ENCODE measurements around the gene CD8B. TPM values are rescaled to one million over a fixed set of nuclear protein-coding genes. Genes with fewer than 3 reads are reported as not detected.
"Not testable (repeated sequence)": the region's sequence is repeated elsewhere in the genome, so short reads cannot be mapped to it uniquely, and the experiment has no call there.

Gene CD8B
- total RNA-seq, 1 experiment from 2014 or later: not detected

GRCh38 chr2:86861175-86861574 lies 511 bp downstream of the CD8B start:
- H3K4me1 Mint-ChIP-seq (ENCODE audit: low read depth, unreplicated experiment); H3K27me3 Mint-ChIP-seq (ENCODE audit: unreplicated experiment); intact Hi-C loops (cut with micrococcal nuclease; ENCODE audit: unreplicated experiment); H3K27ac Mint-ChIP-seq (ENCODE audit: unreplicated experiment); H3K36me3 Mint-ChIP-seq (ENCODE audit: insufficient read depth, unreplicated experiment); DNase-seq; H3K9me3 Mint-ChIP-seq (ENCODE audit: low read depth, unreplicated experiment); H3K4me3 Mint-ChIP-seq (ENCODE audit: low read depth, unreplicated experiment); CTCF ChIA-PET; BruUV-seq (replicated peaks): not testable (repeated sequence)

DNA sequence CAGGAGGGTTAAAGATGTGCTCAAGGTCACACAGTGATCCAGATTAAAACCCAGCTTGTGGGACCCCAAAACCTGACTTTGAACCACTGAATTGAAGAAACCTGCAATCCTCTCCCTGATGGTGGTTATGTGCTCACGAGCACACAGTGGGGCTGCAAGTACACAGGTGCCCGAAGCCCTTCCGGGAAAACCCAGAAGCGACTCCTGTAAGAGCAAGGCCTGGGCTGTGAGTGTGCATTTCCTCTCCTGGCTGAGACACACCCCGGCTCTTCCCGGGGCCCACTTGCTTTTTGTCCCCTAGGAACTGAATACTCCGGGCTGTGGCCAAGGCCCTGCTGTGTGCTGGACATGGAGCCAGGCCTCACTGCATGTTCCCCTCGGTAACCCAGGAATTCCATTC lies 1.1 kb downstream of the CD8B start:
- H3K27ac Mint-ChIP-seq (ENCODE audit: unreplicated experiment); H3K4me3 Mint-ChIP-seq (ENCODE audit: low read depth, unreplicated experiment); BruUV-seq (replicated peaks); H3K36me3 Mint-ChIP-seq (ENCODE audit: insufficient read depth, unreplicated experiment); H3K27me3 Mint-ChIP-seq (ENCODE audit: unreplicated experiment); intact Hi-C loops (cut with micrococcal nuclease; ENCODE audit: unreplicated experiment); CTCF ChIA-PET; H3K9me3 Mint-ChIP-seq (ENCODE audit: low read depth, unreplicated experiment); DNase-seq; H3K4me1 Mint-ChIP-seq (ENCODE audit: low read depth, unreplicated experiment): not testable (repeated sequence)

DNA sequence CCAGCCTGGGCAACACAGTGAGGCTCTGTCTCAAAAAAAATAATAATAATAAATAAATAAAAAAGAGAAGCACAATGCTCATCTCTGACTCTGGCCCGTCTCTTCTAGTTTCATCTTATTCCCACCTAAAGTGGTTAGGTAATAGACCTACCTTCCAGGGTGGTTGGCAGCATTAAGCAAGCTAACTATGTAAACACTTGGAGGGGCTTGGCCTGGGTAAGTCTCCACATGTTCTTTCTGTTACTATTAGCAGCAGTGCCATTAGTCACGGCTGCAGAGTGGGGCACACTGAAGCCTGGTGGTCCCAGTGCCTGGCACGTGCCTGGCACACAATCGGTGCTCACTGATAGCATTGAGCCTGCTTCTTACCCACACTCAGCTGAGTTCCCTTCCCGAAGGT lies 4.0 kb downstream of the CD8B start:
- H3K27ac Mint-ChIP-seq (ENCODE audit: unreplicated experiment); H3K4me1 Mint-ChIP-seq (ENCODE audit: low read depth, unreplicated experiment); intact Hi-C loops (cut with micrococcal nuclease; ENCODE audit: unreplicated experiment); H3K27me3 Mint-ChIP-seq (ENCODE audit: unreplicated experiment); H3K9me3 Mint-ChIP-seq (ENCODE audit: low read depth, unreplicated experiment); DNase-seq; CTCF ChIA-PET; BruUV-seq (replicated peaks); H3K4me3 Mint-ChIP-seq (ENCODE audit: low read depth, unreplicated experiment); H3K36me3 Mint-ChIP-seq (ENCODE audit: insufficient read depth, unreplicated experiment): not testable (repeated sequence)

DNA sequence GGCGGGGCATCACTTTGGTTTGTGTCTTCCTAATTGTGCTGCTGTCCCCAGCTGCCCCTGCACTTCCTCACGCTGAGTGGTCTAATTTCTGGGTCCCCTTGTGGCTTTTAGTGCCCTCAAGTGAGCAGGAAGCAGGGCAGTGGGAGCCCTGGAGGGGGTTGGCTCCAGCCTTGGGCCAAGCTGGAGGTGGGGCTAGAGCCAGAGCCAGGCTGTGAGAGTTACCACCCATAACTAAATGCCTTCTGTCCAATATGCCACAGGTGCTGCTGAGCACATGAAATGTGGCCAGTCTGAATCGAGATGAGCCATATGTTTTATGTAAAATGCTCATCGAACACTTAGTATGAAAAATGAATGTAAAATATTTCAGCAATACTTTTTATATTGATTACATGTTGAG lies 5.2 kb downstream of the CD8B start:
- H3K27ac Mint-ChIP-seq (ENCODE audit: unreplicated experiment); DNase-seq; H3K27me3 Mint-ChIP-seq (ENCODE audit: unreplicated experiment); H3K4me1 Mint-ChIP-seq (ENCODE audit: low read depth, unreplicated experiment); intact Hi-C loops (cut with micrococcal nuclease; ENCODE audit: unreplicated experiment); H3K36me3 Mint-ChIP-seq (ENCODE audit: insufficient read depth, unreplicated experiment); H3K9me3 Mint-ChIP-seq (ENCODE audit: low read depth, unreplicated experiment); BruUV-seq (replicated peaks); CTCF ChIA-PET; H3K4me3 Mint-ChIP-seq (ENCODE audit: low read depth, unreplicated experiment): not testable (repeated sequence)

DNA sequence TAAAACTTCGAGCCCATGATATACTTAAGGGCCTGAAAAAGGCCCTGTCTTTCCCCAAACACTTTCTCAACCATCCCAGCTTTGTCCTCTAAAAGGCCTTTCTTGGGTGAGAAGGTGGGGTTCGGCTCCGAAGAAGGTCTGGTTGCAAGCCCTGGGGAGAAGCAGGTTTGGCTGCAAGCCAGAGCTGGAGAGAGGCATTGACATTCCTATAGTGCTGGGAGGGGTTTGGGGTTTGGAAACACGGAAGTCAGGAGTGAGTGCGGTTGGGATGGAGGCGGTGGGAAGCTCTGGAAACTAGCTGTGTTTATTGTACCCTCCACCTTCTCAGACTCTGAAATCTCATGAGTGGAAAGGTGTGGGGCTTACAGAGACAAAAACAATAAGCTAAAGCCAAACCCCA lies 5.7 kb downstream of the CD8B start:
- BruUV-seq (replicated peaks); H3K27ac Mint-ChIP-seq (ENCODE audit: unreplicated experiment); H3K9me3 Mint-ChIP-seq (ENCODE audit: low read depth, unreplicated experiment); intact Hi-C loops (cut with micrococcal nuclease; ENCODE audit: unreplicated experiment); CTCF ChIA-PET; H3K4me3 Mint-ChIP-seq (ENCODE audit: low read depth, unreplicated experiment); H3K36me3 Mint-ChIP-seq (ENCODE audit: insufficient read depth, unreplicated experiment); H3K4me1 Mint-ChIP-seq (ENCODE audit: low read depth, unreplicated experiment); H3K27me3 Mint-ChIP-seq (ENCODE audit: unreplicated experiment): not testable (repeated sequence)
- DNase-seq: peak; percentile 15

GRCh38 chr2:86851581-86851980 lies 10.1 kb downstream of the CD8B start:
- H3K4me1 Mint-ChIP-seq (ENCODE audit: low read depth, unreplicated experiment); BruUV-seq (replicated peaks); H3K4me3 Mint-ChIP-seq (ENCODE audit: low read depth, unreplicated experiment); intact Hi-C loops (cut with micrococcal nuclease; ENCODE audit: unreplicated experiment); CTCF ChIA-PET; H3K9me3 Mint-ChIP-seq (ENCODE audit: low read depth, unreplicated experiment); H3K36me3 Mint-ChIP-seq (ENCODE audit: insufficient read depth, unreplicated experiment); DNase-seq; H3K27me3 Mint-ChIP-seq (ENCODE audit: unreplicated experiment); H3K27ac Mint-ChIP-seq (ENCODE audit: unreplicated experiment): not testable (repeated sequence)

- H3K27ac Mint-ChIP-seq (ENCODE audit: unreplicated experiment); DNase-seq; CTCF ChIA-PET; H3K9me3 Mint-ChIP-seq (ENCODE audit: low read depth, unreplicated experiment); BruUV-seq (replicated peaks); H3K36me3 Mint-ChIP-seq (ENCODE audit: insufficient read depth, unreplicated experiment); H3K27me3 Mint-ChIP-seq (ENCODE audit: unreplicated experiment); H3K4me3 Mint-ChIP-seq (ENCODE audit: low read depth, unreplicated experiment); intact Hi-C loops (cut with micrococcal nuclease; ENCODE audit: unreplicated experiment); H3K4me1 Mint-ChIP-seq (ENCODE audit: low read depth, unreplicated experiment): not testable (repeated sequence)
Observed at GRCh38 chr2:86842607-86843234, 19.0 kb downstream of the CD8B start.

- H3K4me3 Mint-ChIP-seq (ENCODE audit: low read depth, unreplicated experiment); CTCF ChIA-PET; DNase-seq; H3K27ac Mint-ChIP-seq (ENCODE audit: unreplicated experiment); H3K27me3 Mint-ChIP-seq (ENCODE audit: unreplicated experiment); H3K9me3 Mint-ChIP-seq (ENCODE audit: low read depth, unreplicated experiment); H3K4me1 Mint-ChIP-seq (ENCODE audit: low read depth, unreplicated experiment); BruUV-seq (replicated peaks); H3K36me3 Mint-ChIP-seq (ENCODE audit: insufficient read depth, unreplicated experiment); intact Hi-C loops (cut with micrococcal nuclease; ENCODE audit: unreplicated experiment): not testable (repeated sequence)
Observed at GRCh38 chr2:86841330-86841729, 20.4 kb downstream of the CD8B start.

DNA sequence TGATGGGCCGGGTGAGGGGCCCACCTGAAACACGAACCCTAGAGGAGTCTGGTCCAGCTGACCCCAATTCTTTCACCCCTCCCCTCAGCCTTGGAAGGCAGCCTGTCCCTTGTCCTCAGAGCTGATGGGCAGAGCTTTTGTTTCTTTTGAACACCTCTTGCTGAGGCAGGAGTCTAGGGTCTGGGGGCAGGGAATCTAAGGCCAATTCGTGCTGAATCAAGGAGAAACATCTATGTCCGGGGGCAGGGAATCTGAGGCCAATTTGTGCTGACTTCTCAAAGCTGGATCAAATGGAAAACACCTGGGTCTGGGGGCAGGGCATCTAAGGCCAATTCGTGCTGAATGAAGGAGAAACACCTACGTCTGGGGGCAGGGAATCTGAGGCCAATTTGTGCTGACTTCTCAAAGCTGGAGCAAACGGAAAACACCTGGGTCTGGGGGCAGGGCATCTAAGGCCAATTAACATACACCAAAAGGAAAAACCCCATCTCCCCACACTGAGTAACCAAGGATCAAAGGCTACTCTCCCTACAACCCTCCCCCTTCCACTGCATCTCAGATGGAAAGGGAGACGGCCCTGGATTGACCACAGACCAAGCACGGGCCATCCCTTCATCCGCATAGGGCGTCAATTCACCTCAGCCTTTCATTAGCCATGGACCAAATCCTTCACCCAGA lies 21.7 kb downstream of the CD8B start:
- DNase-seq; H3K4me3 Mint-ChIP-seq (ENCODE audit: low read depth, unreplicated experiment); H3K4me1 Mint-ChIP-seq (ENCODE audit: low read depth, unreplicated experiment); CTCF ChIA-PET; H3K27me3 Mint-ChIP-seq (ENCODE audit: unreplicated experiment); BruUV-seq (replicated peaks); H3K36me3 Mint-ChIP-seq (ENCODE audit: insufficient read depth, unreplicated experiment); intact Hi-C loops (cut with micrococcal nuclease; ENCODE audit: unreplicated experiment); H3K27ac Mint-ChIP-seq (ENCODE audit: unreplicated experiment); H3K9me3 Mint-ChIP-seq (ENCODE audit: low read depth, unreplicated experiment): not testable (repeated sequence)

DNA sequence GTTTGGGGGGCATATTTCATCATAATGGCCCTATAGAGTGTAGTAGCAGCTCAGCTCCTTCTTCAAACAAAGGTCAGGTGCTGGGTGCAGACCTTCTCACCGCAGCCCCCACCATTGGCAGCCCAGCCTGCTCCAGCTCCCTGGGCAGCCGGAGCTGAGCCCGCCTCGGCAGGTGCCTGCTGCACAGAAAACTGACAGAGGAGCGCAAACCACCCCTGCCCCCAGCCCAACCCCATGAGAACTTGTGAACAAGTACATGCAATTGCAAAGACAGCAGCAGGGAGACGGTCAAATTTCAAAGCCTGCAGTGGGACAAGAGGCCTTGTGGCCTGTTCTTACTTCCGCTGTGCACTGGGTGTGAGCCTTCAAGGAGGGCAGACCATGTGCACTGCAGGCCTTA lies 22.2 kb downstream of the CD8B start:
- H3K36me3 Mint-ChIP-seq (ENCODE audit: insufficient read depth, unreplicated experiment); H3K27ac Mint-ChIP-seq (ENCODE audit: unreplicated experiment); H3K4me1 Mint-ChIP-seq (ENCODE audit: low read depth, unreplicated experiment); H3K4me3 Mint-ChIP-seq (ENCODE audit: low read depth, unreplicated experiment); BruUV-seq (replicated peaks); H3K9me3 Mint-ChIP-seq (ENCODE audit: low read depth, unreplicated experiment); H3K27me3 Mint-ChIP-seq (ENCODE audit: unreplicated experiment); intact Hi-C loops (cut with micrococcal nuclease; ENCODE audit: unreplicated experiment); CTCF ChIA-PET; DNase-seq: not testable (repeated sequence)

All from Calu3 (cell line).